BLaER1 treated with 17β-estradiol and CSF1 and Interleukin-3, amounts not matched to agents 10 nM and 100 nM (cell line): ENCODE data around the gene ABLIM2.

Experiments used
- H3K27ac ChIP-seq, 11 experiments: shearing (Covaris generic); formaldehyde crosslinking; 2 replicates each; pipeline ENCODE4 v1.8.1; 2022
- H3K27me3 ChIP-seq, 11 experiments: shearing (Covaris generic); formaldehyde crosslinking; 2 replicates each; pipeline ENCODE4 v1.8.1; 2022
- H3K36me3 ChIP-seq, 11 experiments: shearing (Covaris generic); formaldehyde crosslinking; 2 replicates each; pipeline ENCODE4 v1.8.1; 2022
- H3K4me1 ChIP-seq, 10 experiments: shearing (Covaris generic); formaldehyde crosslinking; 2 replicates each; pipeline ENCODE4 v1.8.1; 2022
- H3K4me2 ChIP-seq, 11 experiments: shearing (Covaris generic); formaldehyde crosslinking; 2 replicates each; pipeline ENCODE4 v1.8.1; 2022
- H3K4me3 ChIP-seq, 10 experiments: shearing (Covaris generic); formaldehyde crosslinking; 2 replicates each; pipeline ENCODE4 v1.8.1; 2022
- H3K9ac ChIP-seq, 11 experiments: shearing (Covaris generic); formaldehyde crosslinking; 2 replicates each; pipeline ENCODE4 v1.8.1; 2022
- H3K9me3 ChIP-seq, 11 experiments: shearing (Covaris generic); formaldehyde crosslinking; replicated peaks in 1 of 11; 2 replicates each; pipeline ENCODE4 v1.8.1; 2022
- H4K20me1 ChIP-seq, 11 experiments: shearing (Covaris generic); formaldehyde crosslinking; 2 replicates each; pipeline ENCODE4 v1.8.1; 2022
- Cebpa-rat ChIP-seq, 11 experiments: shearing (Covaris generic); IDR thresholded peaks; 2 replicates each; pipeline ENCODE4 v1.8.1; 2022

ABLIM2 gene

DNA sequence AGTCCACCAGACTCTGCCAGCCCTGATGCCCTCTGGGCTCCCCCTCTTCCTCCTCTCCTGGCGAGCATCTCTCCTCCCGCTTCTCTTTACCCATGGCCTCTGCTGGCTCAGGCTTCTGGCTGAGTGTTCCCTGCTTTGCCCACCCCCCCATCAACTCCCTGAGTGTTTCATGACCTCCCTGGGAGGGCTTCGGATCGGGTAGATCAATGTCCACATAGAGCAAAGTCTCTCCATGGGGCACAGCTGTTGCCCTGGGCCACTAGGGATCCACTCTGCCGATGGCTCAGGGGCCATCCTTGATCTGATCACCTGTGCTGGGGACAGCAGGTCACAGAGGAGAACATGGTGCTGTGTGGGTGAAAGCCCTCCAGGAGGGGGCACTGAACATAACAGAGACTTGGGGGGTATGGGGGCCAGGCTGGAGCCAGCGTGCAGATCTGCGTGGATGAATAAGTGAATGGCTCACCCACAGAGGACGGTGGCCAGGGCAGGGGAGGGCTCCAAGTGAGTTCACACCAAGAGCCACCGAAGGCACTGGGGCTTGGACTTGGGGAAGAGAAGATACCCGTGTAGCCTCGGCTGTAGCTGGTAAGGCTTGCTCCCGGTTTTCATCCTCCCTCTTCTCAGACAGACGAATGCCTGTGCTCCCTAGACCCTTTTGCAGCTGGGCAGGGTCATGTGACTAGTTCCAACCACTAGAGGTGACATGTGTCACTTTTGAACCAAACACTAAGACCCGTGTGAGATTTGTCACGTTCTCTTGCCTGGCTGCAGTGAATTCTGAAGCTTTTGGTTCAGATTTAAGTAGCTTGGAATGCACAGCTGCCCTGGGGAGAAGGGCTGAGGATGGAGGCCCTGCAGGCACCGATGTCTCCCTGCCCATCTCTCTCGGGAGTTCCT, 195.8 kb downstream of the ABLIM2 start:
- Histone ChIP-seq H3K27ac (no peak overlapping the region), H3K4me2 (peak overlapping the region; percentile 26 to 87 (median 56); a peak in 18 of 22 replicates), H3K27me3 (peaks cover 0 to 16% (median 0%) of the 10 kb centered on the region in 11 experiments; a peak in 7 of 22 replicates), H3K36me3 (no peaks in the 10 kb centered on the region), H3K4me3 (no peak overlapping the region), H3K9ac (no peak overlapping the region; a peak in 1 of 22 replicates), H3K4me1 (peaks cover 62 to 76% (median 70%) of the 10 kb centered on the region in 10 experiments), H4K20me1 (peaks cover 0 to 22% (median 0%) of the 10 kb centered on the region in 11 experiments; a peak in 5 of 22 replicates), H3K9me3 (no peaks in the 10 kb centered on the region)
- TF ChIP-seq Cebpa-rat (IDR thresholded peaks at IDR 0.05) = no peak

DNA sequence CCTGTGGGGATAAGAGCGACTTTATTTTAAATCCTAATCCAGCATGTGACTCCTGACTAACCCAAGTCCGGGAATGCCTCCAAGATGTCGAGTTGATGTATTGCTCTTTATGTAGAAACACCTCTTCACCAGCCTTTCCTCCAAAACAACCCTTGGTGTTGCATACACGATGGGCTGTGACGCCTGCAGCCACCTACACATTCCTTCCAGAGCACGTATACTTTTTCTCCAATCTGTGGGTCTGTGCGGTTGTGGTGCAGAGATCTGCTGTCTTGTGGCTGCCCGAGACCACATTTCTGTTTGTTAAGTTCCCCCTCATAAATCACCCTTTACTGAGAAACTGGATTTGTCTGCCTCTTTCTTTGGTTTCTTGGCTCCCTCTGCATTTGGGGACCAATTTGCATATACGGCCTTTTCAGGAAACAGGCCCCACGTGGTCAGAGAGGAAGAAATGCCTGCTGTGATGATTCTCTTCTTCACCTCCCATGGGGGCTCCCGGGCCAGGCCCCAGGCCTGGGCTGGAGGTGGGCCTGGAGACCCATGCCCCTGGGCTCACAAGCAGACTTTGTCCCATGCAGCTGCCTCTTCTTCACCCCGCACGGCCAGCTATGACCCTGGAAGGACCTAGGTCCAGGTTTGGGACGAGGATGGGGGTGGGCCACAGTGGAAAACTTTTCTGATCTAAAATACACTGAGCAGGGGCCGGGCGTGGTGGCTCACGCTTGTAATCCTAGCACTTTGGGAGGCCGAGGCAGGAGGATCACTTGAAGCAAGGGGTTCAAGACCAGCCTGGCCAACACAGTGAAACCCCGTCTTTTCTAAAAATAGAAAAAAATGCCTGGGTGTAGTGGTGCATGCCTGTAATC, 197.6 kb downstream of the ABLIM2 start:
- H3K9ac ChIP-seq = peak overlapping the region in 1 of 11 experiments; percentile 11; a peak in 1 of 22 replicates
- no peaks in the 10 kb centered on the region for H3K36me3 ChIP-seq
- peak overlapping the region; percentile 75 to 90 (median 80) for H3K4me2 ChIP-seq
- no peak for TF ChIP-seq Cebpa-rat (IDR thresholded peaks at IDR 0.05)
- H3K27me3 ChIP-seq = peaks cover 0 to 16% (median 0%) of the 10 kb centered on the region in 11 experiments; a peak in 7 of 22 replicates
- H4K20me1 ChIP-seq = peaks cover 0 to 20% (median 0%) of the 10 kb centered on the region in 11 experiments; a peak in 5 of 22 replicates
- H3K4me3 ChIP-seq = no peak overlapping the region
- H3K4me1 ChIP-seq = peaks cover 52 to 73% (median 63%) of the 10 kb centered on the region in 10 experiments
- peak overlapping the region in 3 of 11 experiments; percentile 10 to 51 (median 19); a peak in 4 of 22 replicates for H3K27ac ChIP-seq
- H3K9me3 ChIP-seq = no peaks in the 10 kb centered on the region

DNA sequence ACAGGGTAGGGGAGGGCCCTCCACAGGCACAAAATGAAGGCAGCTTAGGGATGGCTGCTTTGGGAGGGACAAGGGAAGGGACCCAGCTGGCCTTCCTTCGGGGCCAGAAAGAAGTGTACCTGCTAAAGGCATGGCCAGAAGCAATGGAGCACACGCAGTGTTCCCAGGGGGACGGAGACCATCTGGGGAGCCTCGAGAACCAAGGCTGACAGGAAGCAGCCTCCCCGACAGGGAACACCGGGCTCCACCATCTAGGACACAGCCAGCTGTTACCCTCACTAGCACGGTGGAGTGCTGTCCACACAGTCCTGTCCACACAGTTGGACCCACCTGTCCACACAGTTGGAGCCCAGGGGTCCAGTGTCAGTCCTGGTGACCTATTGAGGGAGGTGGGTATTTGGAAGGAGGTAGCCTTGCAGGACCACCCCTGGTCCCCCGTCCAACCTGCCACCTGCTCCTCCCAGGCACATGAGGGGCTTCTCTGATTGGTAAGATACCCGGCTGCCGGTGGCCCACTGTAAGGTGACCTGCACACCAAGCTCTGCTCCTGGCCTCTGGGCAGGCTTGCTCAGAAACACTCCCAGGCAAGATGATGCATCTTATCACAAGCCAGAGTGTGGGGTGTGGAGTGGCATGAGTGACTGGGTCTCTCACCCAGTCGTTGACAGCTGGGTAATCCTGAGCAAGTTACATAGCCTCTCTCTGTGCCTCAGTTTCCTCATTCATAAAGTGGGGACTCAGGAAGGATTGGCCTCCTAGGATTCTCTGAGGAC, 198.4 kb downstream of the ABLIM2 start:
- H3K27ac ChIP-seq = peak overlapping the region in 3 of 11 experiments; percentile 1 to 51 (median 16); a peak in 4 of 22 replicates
- H3K4me1 ChIP-seq = peaks cover 46 to 77% (median 58%) of the 10 kb centered on the region in 10 experiments
- no peaks in the 10 kb centered on the region for H3K36me3 ChIP-seq
- H4K20me1 ChIP-seq = peaks cover 0 to 12% (median 0%) of the 10 kb centered on the region in 11 experiments; a peak in 5 of 22 replicates
- TF ChIP-seq Cebpa-rat (IDR thresholded peaks at IDR 0.05) = no peak
- peak overlapping the region in 1 of 11 experiments; percentile 4; a peak in 2 of 22 replicates for H3K9ac ChIP-seq
- H3K9me3 ChIP-seq = no peaks in the 10 kb centered on the region
- H3K4me2 ChIP-seq = peak overlapping the region; percentile 75 to 90 (median 80)
- H3K27me3 ChIP-seq = peaks cover 0 to 16% (median 0%) of the 10 kb centered on the region in 11 experiments; a peak in 7 of 22 replicates
- H3K4me3 ChIP-seq = no peak overlapping the region; a peak in 1 of 20 replicates

DNA sequence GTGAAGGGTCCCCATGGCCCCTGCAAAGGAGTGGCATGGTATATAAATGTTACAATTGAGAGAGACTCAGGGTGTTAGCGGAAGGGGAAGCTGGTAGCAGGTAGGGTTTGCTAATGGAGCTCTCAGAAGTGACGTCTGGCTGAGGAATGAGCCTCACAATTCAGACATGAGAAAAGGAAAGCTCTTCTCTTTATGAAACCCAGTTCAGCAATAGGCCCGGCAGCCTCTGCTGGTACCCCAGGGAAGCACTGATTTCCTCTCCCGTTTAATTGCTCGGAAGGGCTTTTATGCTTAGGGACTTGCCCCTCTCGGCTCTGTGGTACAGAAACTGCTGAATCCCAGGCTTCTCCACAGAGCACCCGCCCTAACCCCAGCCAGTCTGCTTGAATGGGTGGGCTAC, 199.5 kb downstream of the ABLIM2 start:
- Histone ChIP-seq H3K4me3 (no peak overlapping the region), H3K9ac (no peak overlapping the region), H3K27ac (no peak overlapping the region), H3K36me3 (no peaks in the 10 kb centered on the region), H3K4me1 (peaks cover 38 to 77% (median 52%) of the 10 kb centered on the region in 10 experiments), H3K9me3 (peaks cover 0 to 8% (median 5%) of the 10 kb centered on the region in 11 experiments; a peak in 14 of 22 replicates), H4K20me1 (peaks cover 0 to 9% (median 0%) of the 10 kb centered on the region in 11 experiments; a peak in 3 of 22 replicates), H3K27me3 (peaks cover 0 to 16% (median 0%) of the 10 kb centered on the region in 11 experiments; a peak in 7 of 22 replicates), H3K4me2 (peak overlapping the region in 10 of 11 experiments; percentile 8 to 90 (median 82); a peak in 17 of 22 replicates)
- TF ChIP-seq Cebpa-rat (IDR thresholded peaks at IDR 0.05) = no peak

DNA sequence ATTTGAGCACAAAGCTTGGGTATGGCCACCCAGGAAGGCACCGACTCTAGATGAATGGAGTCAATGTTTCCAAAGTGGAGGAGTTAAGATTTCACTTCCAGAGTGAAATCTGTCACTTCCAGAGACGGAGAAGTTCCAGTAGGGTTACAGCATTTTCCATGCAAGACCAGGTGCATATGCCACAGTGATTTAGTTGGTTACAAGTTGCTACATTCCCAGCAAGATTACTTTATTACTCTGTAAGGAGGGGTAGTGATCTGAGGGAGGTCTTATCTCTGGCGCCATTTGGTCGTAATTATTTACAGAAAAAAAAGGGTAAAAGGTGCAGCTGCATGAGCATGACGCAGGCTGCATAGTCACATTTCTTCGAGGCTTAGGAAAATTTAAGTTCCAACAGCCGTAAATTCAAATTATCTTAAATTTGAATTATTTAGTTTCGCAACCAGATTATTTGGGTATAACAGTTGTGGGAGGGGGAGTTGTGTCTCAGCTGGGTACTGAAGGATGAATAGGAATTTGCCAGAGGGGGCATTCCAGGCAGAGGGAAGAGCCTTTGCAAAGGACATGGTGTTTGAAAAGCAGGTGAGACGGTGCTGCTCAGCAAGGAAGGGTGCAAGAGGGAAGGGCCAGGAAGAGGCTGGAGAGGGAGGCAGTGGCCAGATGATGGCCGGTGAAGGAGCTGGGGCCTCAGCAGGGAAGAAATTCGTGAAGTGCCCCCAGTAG, 201.5 kb downstream of the ABLIM2 start:
- no peak for TF ChIP-seq Cebpa-rat (IDR thresholded peaks at IDR 0.05)
- H3K4me2 ChIP-seq = peak overlapping the region in 1 of 11 experiments; percentile 75; a peak in 2 of 22 replicates
- no peak overlapping the region for H3K4me3 ChIP-seq
- H3K9me3 ChIP-seq = peaks cover 0 to 15% (median 6%) of the 10 kb centered on the region in 11 experiments; a peak in 15 of 22 replicates
- H3K36me3 ChIP-seq = no peaks in the 10 kb centered on the region
- H4K20me1 ChIP-seq = peaks cover 0 to 9% (median 0%) of the 10 kb centered on the region in 11 experiments; a peak in 3 of 22 replicates
- no peak overlapping the region for H3K9ac ChIP-seq
- H3K27me3 ChIP-seq = peaks cover 0 to 13% (median 0%) of the 10 kb centered on the region in 11 experiments; a peak in 6 of 22 replicates
- H3K4me1 ChIP-seq = peaks cover 28 to 81% (median 33%) of the 10 kb centered on the region in 10 experiments
- no peak overlapping the region for H3K27ac ChIP-seq

DNA sequence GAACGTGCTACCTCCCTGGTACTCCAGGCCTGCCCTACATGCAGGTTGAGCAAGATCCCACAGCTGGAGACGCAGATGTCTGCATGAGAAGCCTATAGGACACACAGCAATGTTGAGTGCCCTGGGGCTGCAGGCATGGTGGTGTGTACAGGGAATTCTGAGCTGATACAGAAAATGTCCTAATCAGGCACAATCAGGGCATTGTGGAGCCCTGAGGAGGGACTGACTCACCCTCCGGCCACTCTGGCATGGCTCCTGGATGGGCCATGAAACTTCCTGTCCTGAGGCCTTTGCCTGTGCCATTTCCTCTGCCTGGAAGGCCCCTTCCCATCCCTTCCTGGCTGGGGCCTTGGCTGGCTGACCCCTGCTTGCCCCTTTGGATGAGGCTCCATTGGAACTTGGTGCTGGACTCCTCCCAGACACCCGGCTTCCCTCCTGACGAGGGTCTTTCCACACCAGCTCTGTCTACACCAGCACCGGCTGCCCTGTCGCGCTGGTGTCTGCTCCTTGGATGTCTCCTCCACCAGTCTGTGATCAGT, 202.3 kb downstream of the ABLIM2 start:
- H4K20me1 ChIP-seq = peaks cover 0 to 9% (median 0%) of the 10 kb centered on the region in 11 experiments; a peak in 3 of 22 replicates
- H3K36me3 ChIP-seq = no peaks in the 10 kb centered on the region
- no peak overlapping the region for H3K9ac ChIP-seq
- peak overlapping the region in 3 of 11 experiments; percentile 57 to 75 (median 68); a peak in 6 of 22 replicates for H3K4me2 ChIP-seq
- H3K27ac ChIP-seq = no peak overlapping the region
- no peak for TF ChIP-seq Cebpa-rat (IDR thresholded peaks at IDR 0.05)
- H3K27me3 ChIP-seq = peaks cover 0 to 13% (median 0%) of the 10 kb centered on the region in 11 experiments; a peak in 6 of 22 replicates
- H3K4me1 ChIP-seq = peaks cover 22 to 74% (median 26%) of the 10 kb centered on the region in 10 experiments
- H3K4me3 ChIP-seq = no peak overlapping the region
- H3K9me3 ChIP-seq = peaks cover 5 to 23% (median 14%) of the 10 kb centered on the region in 11 experiments; a peak in 19 of 22 replicates

DNA sequence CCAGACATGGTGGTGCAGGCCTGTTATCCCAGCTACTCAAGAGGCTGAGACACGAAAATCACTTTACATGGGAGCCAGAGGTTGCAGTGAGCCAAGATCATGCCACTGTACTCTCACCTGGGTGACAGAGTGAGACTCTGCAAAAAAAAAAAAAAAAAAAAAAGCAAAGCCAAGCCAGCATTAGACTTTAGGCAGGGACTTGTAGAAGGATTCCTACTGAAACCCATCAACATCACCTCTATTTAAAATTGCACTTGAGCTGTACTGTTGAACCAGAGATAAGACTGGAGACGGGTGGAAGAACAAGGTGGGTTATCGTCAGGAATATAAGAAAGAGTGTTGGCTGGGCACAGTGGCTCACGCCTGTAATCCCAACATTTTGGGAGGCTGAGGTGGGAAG, 203.2 kb downstream of the ABLIM2 start:
- H3K4me3 ChIP-seq = no peak overlapping the region
- peaks cover 12 to 65% (median 16%) of the 10 kb centered on the region in 10 experiments for H3K4me1 ChIP-seq
- H3K27me3 ChIP-seq = peaks cover 0 to 13% (median 0%) of the 10 kb centered on the region in 11 experiments; a peak in 6 of 22 replicates
- H3K36me3 ChIP-seq = no peaks in the 10 kb centered on the region
- H4K20me1 ChIP-seq = peaks cover 0 to 8% (median 0%) of the 10 kb centered on the region in 11 experiments; a peak in 3 of 22 replicates
- H3K9me3 ChIP-seq = peaks cover 14 to 32% (median 23%) of the 10 kb centered on the region in 11 experiments; a peak in 20 of 22 replicates
- H3K9ac ChIP-seq = no peak overlapping the region
- TF ChIP-seq Cebpa-rat (IDR thresholded peaks at IDR 0.05) = no peak
- H3K27ac ChIP-seq = no peak overlapping the region
- peak overlapping the region in 3 of 11 experiments; percentile 57 to 75 (median 68); a peak in 5 of 22 replicates for H3K4me2 ChIP-seq
